CMK (cell line): Measurements from ENCODE around the gene CCDC78.

Source experiments
- DNase-seq: peaks from one replicate; pipeline ENCODE4 v3.0.0-alpha.2; 2010; ENCODE audit warnings: low read depth

Gene CCDC78

DNA sequence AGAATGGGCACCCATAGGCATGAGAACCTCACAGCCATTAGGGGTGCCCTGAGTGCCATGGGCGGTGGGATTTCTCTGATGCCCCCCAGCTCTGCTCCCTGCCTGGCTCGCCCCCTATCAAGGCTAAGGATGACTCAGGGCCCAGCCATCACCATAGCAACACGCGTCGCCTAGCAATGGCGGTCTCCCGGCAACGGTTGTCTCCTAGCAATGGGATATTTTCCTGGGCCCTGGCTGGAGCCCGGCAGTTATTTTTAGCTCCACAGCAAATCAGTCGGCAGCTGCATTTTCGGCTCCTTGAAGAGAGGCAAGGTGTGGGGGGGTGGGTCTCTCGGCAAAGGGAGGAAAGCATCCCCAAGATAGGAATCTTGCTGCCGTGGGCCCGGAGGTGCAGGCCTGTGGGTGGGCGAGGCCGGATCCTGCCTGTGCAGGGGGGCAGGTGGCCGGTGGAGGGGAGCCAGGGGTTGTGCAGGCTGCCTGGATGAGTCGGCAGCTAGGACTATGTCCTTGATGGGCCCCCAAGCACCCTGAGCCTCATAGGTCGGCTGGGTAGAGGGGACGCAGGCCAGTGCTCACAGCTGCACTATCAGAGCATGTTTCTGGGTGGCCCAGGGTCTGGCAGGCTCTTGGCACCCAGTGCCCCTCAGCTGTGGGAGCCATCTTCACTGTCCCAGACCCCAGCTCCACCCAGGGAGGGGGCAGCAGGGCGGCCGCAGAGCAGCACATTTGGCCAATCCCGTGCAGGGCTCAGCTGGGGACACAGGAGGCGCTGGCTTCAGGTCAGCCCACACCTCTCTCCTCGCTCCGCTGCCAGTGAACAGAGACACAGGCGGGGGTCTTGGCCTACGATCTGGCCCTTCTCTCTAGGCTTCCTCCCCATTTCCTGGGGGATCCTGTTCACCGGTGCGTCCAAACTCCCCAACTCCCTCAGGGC is 16.4 kb downstream of the CCDC78 start:
- DNase-seq, result no peak

DNA sequence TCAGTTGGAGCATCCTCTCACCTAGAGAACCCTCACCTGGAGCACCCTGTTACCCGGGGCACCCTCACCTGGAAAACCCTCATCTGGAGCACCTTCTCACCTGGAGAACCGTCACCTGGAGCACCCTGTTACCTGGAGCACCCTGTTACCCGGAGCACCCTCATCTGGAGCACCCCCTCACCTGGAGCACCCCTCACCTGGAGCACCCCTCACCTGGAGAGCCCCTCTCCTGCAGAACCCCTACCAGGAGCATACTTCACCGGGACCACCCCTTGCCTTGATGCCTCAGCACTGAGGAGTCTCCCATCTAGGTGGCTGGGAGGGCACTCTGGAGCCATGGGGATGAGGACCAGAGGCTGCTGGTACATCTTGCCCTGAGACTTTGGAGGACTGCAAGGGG is 17.3 kb downstream of the CCDC78 start:
- no peak for DNase-seq

DNA sequence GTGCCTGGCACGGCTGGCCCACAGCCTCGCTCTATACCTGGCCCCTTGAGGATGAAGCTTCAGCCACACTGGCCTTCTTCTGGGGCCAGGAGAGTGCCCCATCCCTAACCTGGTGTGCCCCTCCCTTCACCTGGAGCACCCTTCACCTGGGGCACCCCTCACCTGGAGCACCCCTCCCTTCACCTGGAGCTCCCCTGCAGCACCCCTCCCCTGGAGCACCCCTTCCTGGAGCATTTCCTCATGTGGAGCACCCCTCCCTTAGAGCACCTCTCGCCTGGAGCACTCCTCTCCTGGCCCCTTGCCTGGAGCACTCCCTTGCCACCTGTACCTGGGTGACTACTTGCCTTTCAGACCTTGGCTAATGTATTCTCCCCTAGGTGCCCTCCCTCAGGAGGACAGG is 18.2 kb downstream of the CCDC78 start:
- DNase-seq, result no peak

DNA sequence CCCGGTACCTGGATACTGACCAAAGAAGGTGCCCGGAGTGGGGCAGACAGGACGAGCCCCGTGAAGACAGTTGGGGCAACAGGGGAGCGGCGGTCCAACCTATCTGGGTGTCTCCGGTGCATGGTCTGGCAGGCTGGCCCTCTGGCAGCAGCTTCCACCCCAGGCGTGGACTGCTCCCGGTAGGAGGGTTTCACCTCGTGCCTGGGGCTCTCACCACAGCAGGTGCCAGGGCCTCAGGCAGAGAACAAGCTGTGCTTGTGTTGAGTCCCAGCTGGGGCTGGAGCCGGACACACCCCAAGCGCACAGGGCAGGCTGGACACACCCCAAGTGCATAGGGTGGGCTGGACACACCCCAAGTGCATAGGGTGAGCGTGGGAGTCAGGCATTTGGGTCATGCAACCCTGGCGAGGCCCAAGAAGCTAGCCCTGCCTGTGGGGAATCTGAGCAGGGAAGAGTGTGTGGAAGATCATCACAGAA is 19.1 kb downstream of the CCDC78 start:
- no peak for DNase-seq

DNA sequence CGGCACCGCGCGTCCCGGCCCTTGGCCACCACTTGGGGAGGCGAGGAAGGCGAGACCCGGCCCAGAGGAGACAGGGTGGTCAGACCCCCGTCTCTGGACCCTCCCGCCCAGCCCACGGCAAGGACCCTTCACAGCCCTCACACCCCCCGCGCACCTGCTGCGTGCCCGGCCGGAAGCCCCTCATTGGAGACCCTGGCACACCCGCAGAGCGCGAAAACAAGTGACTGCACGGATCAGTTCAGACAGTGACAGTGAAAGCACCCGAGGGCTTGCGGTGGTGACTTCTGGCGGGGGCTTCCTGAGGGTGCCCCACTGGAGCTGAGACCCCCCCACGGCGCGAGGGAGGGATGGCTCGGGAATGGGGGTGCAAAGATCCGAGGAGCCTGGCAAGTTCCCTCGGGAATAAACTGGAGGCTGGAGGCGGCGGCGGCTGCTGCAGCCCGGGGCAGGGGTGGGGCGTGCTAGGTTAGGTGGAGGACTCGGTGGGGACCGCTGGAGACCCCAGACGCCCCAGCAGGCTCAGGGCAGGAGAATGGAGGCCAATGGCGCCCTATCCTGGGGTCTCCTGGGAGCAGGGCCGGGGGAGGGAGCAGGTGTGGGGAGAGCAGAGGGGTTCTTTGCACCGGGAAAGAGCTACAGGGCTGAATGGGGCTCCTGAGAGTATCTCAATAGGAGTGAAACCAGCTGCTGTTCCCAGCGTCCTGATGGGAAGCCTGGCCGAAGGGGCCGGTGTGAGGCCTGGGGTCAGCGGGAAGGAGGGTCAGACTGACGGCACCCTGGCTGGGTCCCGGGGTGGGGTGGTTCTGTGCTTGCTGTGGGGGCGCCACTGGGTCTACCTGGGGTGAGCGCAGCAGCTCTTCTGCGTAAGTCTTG is 19.8 kb downstream of the CCDC78 start:
- DNase-seq, result no peak

DNA sequence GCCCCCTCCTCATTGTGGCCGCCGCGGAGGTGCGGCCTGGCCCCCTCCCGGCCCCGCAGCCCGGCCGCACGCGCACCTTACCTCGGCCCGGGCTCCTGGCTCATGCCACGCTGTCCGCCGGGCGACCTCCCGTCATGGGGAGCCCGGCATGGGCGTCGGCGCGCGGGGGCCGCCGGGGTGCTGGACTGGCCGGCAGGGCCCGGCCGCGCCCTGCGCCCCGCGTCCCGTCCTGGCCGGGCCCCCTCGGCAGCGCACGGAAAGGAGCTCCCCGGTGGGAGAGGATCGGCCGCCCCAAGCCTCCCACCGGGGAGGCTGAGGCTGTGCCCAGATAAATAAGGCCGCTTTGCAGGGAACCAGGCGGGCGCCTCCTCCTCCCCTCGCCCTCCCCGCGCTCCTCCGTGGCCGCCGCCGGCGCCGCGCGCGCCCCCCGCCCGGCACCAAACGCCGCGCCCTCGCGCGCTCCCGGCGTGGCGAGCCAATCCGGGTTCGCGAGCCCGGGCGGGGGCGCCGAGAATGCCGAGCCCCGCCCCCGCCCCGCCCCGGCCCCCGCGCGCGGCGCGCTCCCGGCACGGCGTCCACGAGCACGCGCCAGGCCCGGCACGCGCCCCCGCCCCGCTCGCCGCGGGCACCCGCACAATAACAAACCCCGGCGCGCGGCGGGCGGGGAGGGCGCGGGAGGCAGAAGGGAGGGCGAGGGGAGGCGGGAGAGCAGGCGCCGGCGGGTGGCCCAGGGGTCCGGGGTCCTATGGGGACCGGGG is 20.6 kb downstream of the CCDC78 start, which contains the start of gene FBXL16:
Gene FBXL16 (minus strand): TSS at position 371 of the 758 bp plus-strand sequence. CDS start 8,396 bp downstream, outside the sequence.
- DNase-seq, result no peak

DNA sequence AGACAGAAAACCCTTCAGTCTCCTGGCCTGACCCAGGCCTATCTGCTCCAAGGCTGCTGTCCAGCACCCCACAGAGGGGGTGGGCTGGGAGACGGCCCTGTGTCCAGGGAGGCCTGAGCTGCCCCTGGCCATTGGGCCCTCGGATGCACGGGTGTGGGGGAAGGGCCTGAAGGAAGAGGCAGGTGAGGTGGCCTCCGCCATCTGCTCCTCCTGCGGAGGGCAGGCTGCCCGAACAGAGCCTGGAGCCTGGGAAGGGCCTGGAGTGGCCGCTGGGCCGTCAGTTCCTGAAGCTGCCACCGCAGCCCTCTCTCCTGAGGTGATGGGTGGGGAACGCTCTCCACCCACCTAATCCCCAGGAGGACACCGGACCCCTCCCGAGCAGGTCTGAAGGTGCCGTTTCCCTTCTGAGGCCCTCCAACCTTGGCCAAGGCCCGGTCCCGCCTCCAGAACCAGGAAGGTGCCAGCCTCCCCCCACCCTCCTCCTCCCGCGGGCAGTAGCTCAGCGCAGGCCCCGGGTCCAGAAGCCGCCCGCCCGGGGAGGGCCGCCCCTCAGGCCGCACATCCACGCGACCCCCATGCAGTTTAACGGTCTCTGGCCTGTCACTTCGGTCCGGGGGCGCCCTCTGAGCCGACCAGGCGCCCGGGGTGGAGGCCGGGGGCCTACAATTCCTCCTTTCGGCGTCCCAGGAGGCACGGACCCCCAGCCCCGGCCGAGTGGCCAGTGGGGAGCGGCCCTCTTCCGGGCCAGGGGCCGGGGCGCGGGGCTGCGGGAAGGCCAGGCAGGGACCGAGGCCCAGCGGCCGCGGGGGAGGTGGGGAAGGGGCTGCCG is 21.5 kb downstream of the CCDC78 start:
- no peak for DNase-seq

DNA sequence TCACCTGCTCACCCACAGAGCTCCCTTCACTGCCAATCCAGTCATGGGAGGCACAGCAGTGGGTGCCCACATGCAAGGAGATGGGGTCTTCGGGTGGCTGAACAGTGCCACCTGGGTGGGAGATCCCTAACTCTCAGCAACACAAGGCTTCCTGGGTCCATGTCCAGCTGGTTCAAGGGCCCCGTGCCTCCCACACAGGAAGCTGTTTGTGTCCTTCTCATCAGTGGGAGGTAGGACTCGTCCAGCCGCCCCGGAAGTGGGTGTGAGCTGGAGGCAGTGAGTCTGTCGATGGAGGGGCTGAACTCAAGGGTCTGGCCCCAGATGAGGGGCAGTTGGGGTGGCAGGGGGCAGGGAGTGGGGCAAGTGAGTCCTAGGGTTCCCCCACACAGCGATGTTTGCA is 22.2 kb downstream of the CCDC78 start:
- DNase-seq, result no peak

DNA sequence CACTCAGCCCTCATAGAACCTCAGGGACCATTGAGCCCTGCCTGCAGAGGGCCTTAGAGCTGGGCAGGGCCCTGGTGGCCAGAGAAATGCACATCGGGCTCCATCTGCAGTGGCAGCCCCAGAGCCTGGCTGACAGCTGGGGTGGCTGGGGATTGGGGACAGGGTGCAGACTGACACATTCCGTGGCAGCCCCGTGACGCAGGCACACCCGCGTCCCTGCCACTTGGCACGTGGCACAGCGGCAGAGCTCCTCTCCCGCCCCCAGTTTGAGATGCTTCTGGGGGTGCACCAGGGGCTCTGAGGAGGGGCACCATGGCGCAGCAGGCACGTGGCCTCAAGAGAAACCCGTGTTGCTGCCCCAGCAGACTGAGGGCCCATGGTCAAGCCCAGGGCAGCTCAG is 22.8 kb downstream of the CCDC78 start:
- no peak for DNase-seq

DNA sequence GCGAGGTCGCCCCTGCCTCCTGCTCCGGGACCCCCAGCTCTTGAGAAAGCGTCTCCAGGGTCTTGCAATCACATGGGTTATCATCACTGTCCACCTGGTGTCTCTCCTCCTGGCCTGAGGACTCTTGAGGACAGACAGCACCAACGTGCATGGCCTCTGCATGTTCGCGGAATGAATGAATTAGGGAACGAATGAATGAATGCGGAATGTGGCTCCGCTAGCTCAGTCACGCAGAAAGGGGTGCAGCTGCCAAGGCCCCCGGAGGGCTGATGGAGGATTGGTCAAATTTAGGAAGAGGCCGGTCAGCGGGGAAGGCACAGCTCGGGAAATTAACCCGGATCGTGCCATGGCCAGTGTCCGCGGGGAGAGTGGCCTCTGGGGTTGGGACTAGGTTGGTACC is 23.9 kb downstream of the CCDC78 start:
- no peak for DNase-seq

DNA sequence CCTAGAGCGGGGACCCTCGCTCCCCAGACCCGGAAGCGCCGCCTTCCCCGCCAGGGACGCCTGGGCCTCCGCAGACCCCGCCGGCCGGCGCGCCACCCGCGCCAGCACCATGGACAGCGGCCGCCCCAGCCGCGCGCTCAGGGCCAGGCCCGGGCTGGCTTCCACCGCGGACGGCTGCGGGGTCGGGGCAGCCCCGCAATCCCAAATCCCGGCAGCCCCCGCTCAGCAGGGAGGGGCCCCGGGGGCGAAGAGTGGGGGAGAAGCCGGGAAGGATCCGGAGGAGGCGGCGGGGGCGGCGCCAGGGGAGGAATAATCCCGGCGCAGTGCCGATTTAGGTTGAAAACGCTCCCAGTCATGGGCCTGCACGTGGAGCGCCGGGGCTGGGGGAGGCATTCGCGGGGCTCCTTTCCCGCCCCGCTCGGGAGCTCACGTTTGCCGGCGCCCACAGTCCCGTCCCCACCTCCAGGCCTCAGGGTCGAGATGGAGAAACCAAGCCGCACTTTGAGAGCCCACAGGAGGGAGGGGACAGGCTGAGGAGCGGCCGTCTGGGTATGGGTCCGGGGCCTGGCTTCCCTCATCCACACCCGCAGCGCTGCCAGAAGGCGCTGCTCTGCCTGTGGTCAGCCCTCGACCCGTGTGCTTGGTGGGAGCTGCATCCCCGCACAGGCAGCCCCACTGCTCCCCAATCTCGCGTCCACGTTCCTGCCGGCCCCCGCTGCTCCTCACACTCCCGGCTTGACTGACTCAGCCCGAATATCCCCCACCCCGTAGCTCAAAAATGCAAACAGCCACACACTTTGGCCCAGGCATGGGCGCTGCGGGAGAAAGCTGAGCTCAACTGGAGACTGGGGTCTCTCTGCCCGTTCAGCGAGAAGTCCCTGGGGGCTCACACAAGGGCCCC is 25.3 kb downstream of the CCDC78 start:
- DNase-seq, result no peak

DNA sequence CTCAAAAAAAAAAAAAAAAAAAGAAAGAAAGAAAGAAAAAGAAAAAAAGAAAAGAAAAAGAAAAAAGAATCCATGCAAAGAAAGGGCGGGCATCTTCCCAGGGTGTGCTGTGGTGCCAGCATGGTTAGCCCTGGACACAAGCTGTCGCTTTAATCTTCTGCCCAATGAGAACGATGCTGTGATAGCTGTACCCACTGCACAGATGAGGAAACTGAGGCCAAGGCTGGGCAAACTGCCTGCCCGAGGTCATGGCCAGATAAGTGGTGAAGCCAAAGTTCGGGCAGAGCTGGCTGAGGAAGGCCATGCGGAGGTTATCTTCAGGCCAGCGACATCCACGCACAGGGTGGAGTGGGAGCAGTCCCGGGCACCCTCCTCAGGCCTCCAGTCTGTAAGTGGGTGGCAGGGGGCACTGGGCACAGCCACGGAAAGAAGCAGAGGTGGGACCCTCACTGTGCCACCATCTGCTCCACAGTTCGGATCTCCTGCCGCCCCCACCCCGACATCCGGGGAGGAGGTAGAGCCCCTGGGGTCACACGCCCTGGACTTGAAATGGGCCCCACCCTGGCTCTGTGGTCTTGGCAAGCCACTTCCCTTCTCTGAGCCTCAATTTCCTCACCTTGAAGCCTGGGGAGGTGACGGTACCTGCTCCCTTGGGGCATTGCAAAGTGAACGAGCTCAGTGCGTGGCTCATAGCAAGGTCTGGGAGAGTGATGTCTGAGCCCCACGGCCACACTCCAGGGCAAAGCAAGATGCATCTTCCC is 27.2 kb downstream of the CCDC78 start:
- DNase-seq, result no peak

DNA sequence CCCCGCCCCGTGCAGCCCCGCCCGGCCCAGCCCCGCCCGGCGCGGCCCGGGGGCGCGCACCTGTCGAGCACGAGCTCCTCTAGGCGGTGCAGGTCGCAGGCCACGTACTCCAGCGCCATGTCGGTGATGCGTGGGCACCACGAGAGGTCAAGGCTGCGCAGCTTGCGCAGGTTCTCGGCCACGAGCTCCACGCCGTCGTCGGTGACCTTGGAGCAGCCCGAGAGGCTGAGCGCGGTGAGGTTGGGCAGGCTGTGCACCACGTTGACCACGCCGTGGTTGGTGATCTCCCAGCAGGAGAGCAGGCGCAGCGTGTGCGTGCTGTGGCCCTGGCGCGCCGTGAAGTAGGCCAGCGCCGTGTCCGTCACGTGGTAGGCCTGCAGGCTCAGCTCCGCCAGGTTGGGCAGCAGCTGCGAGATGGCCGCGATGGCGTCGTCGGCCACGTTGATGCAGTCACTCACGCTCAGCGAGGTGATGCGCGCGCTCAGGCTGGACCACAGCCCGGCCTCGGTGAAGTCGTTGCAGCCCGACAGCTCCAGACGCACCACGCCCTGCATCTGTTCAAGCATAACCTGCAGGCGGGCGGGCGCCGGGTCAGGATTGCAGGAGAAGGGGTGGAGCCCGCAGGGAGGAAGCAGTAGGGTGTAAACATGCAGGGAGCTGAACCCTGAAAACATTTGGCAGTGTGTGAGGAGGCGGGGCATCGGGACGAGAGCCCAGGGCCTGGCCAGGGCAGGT is 30.7 kb downstream of the CCDC78 start:
- DNase-seq, result no peak

DNA sequence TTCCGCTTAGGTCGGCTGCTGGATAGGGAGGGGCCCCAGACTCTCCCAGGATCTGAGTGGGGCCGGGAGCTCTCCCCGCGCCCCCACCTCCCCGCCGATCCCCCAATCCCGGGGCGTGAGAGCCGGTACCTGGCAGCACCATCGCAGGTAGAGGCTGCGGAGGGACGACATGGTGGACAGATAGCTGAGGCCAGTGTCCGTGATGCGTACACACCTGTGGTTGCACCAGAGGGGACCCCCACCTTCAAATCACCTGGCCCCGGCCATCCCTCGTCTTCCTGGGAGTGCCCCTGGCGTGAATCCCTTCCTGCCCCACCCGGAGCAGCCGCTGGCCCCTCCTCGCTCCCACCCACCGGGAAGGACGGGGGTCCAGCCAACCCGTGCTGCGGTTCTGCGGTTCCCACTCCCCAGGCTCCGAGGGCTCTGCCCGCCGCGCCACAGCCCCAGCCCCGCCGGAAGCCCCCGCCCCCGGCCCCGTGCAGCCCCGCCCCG is 31.3 kb downstream of the CCDC78 start:
- DNase-seq, result no peak

DNA sequence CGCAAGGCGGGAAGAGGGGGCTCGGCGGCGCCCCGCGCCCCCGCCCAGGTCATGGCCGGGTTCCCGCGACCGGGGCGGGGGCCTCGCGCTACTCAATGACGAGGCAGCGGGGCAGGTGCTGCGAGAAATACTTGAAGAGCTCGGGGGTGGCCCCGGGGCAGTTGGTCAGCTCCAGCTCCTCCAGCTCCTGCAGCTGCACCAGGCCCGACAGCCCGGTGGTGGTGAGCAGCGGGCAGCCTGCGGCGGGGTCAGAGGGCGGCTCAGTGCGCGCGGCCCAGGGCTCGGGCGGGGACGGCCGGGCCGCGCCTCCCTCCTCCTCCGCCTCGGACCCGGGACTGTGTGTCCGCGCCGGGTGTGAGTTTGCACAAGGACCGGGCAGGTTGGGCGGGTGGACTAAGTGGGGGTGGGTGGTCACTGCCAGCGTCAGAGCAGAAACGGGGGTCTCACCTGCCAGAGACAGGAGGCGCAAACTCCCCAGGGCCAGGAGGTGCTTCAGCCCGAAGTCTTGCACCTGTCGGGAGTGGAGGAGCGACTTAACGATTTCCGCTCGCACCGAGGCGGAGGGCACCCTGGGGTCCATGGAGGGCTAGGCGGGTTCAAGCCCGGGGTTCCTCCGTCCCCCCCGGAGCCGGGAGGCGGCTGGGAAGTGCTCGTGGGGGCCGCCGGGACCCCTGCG is 31.9 kb downstream of the CCDC78 start:
- no peak for DNase-seq

DNA sequence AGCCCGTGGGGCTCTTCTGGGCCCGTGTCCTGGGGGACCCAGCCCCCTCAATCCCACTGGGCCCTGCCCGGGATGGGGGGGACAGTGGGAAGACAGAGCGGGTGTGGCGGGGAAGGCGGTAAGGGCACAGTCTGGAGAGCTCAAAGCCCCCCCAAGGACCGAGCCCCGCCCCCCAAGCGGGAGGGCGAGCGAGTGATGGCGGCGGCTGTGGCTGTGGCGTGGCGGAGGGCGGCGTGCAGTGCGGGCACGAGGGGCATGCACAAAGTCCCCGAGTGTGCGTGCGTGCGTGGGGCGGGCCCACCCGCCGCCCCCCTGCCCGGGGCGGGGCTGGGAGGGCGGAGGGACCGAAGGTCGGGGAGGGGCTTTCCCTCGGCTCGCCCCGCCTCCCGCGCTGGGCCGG is 32.5 kb downstream of the CCDC78 start:
- no peak for DNase-seq

DNA sequence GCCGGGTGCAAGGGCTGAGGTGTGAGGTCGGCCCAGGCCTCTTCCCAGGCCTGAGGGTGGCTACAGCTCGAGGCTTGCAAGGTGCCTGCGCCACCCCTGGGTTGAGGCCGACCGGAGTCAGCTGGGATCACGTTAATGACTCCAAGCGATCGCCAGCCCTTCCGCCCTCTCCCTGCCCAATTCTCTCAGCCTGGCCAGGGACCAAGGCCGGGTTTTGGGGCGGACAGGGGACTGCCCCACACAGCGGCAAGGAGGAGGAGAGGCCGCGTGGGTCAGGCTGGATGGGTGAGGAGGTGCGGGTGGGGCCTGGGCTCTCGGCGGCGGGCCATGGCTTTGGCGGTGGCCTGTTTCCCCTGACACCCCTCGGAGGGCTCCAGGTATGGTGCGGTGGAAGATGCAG is 32.9 kb downstream of the CCDC78 start:
- no peak for DNase-seq
